ENCODE data around the gene AHNAK2.
"Not testable (repeated sequence)": the region's sequence is repeated elsewhere in the genome, so short reads cannot be mapped to it uniquely, and the experiment has no call there.

The AHNAK2 gene

GRCh38 chr14:104891121-104891551 is 87.0 kb downstream of the AHNAK2 start:
- no peaks in the 10 kb centered on the region for H3K9me3 ChIP-seq (ENCODE audit: control insufficient read depth, insufficient read depth, low read length)
- no peaks in the 10 kb centered on the region; the same call in 1 of the 2 replicates for H3K4me1 ChIP-seq (ENCODE audit: control insufficient read depth, low read length)
- no peaks in the 10 kb centered on the region; the same call in 1 of the 2 replicates for H3K27me3 ChIP-seq (ENCODE audit: control insufficient read depth, low read length)
- H4K20me1 ChIP-seq (ENCODE audit: control insufficient read depth, insufficient read depth, low read depth, low read length): no peaks in the 10 kb centered on the region
- H3K9me2 ChIP-seq (replicated peaks; ENCODE audit: control insufficient read depth, low read length): no peaks in the 10 kb centered on the region
- no peaks in the 10 kb centered on the region for H3K79me2 ChIP-seq (ENCODE audit: control insufficient read depth, low read length)
- no peak overlapping the region for H3K4me2 ChIP-seq (ENCODE audit: low read length)
- H3K4me3 ChIP-seq (ENCODE audit: low read length): no peak overlapping the region
- no peak for TF ChIP-seq EZH2phosphoT487 (IDR thresholded peaks at IDR 0.05; ENCODE audit: borderline replicate concordance, low read length)
- no peak for TF ChIP-seq CTCF (IDR thresholded peaks at IDR 0.05; ENCODE audit: low read depth, low read length, poor library complexity, severe bottlenecking)
- no peaks in the 10 kb centered on the region for H3F3A ChIP-seq (ENCODE audit: control insufficient read depth, insufficient read depth)
- H3K36me3 ChIP-seq (ENCODE audit: control insufficient read depth, low read length): no peaks in the 10 kb centered on the region
- no peak overlapping the region for H3K27ac ChIP-seq (ENCODE audit: low read depth, low read length)

DNA sequence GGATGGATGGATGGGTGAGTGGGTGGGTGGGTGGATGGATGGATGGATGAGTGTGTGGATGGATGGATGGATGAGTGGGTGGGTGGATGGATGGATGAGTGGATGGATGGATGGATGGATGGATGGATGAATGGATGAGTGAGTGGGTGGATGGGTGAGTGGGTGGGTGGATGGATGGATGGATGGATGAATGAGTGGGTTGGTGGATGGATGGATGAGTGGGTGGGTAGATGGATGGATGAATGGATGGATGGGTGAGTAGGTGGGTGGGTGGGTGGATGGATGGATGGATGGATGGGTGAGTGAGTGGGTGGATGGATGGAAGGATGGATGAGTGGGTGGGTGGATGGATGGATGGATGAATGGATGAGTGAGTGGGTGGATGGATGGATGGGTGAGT is 87.9 kb downstream of the AHNAK2 start:
- not testable (repeated sequence) for H3K27ac ChIP-seq (ENCODE audit: low read depth, low read length); H3K9me3 ChIP-seq (ENCODE audit: control insufficient read depth, insufficient read depth, low read length); H3K27me3 ChIP-seq (ENCODE audit: control insufficient read depth, low read length); H3K9me2 ChIP-seq (replicated peaks; ENCODE audit: control insufficient read depth, low read length); H3K4me1 ChIP-seq (ENCODE audit: control insufficient read depth, low read length); H3K4me3 ChIP-seq (ENCODE audit: low read length); H3K4me2 ChIP-seq (ENCODE audit: low read length); H3K79me2 ChIP-seq (ENCODE audit: control insufficient read depth, low read length); H4K20me1 ChIP-seq (ENCODE audit: control insufficient read depth, insufficient read depth, low read depth, low read length); H3K36me3 ChIP-seq (ENCODE audit: control insufficient read depth, low read length); H3F3A ChIP-seq (ENCODE audit: control insufficient read depth, insufficient read depth)

DNA sequence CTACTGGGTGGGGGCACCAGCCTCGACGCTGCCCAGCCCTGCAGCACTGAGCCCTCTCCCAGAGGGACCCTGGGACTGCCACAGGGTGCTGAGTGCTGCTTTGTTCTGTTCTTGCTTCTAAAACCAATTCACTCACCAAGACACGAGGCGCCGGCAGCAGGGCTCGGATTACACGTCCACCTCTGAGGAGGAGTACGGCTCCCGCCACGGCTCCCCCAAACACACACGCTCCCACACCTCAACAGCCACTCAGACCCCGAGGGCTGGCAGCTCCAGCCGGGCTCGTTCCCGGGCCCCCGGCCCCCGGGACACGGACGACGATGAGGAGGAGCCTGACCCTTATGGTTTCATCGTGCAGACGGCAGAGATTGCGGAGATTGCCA is 88.8 kb downstream of the AHNAK2 start:
- no peaks in the 10 kb centered on the region for H3K79me2 ChIP-seq (ENCODE audit: control insufficient read depth, low read length)
- H3K36me3 ChIP-seq (ENCODE audit: control insufficient read depth, low read length): no peaks in the 10 kb centered on the region
- H3F3A ChIP-seq (ENCODE audit: control insufficient read depth, insufficient read depth): no peaks in the 10 kb centered on the region
- H3K27me3 ChIP-seq (ENCODE audit: control insufficient read depth, low read length): no peaks in the 10 kb centered on the region; the same call in 1 of the 2 replicates
- H3K4me3 ChIP-seq (ENCODE audit: low read length): no peak overlapping the region
- no peak overlapping the region for H3K4me2 ChIP-seq (ENCODE audit: low read length)
- H3K27ac ChIP-seq (ENCODE audit: low read depth, low read length): no peak overlapping the region
- no peaks in the 10 kb centered on the region for H3K9me2 ChIP-seq (replicated peaks; ENCODE audit: control insufficient read depth, low read length)
- H4K20me1 ChIP-seq (ENCODE audit: control insufficient read depth, insufficient read depth, low read depth, low read length): no peaks in the 10 kb centered on the region
- no peaks in the 10 kb centered on the region; the same call in 1 of the 2 replicates for H3K4me1 ChIP-seq (ENCODE audit: control insufficient read depth, low read length)
- H3K9me3 ChIP-seq (ENCODE audit: control insufficient read depth, insufficient read depth, low read length): no peaks in the 10 kb centered on the region
- no peak for TF ChIP-seq EZH2phosphoT487 (IDR thresholded peaks at IDR 0.05; ENCODE audit: borderline replicate concordance, low read length)
- TF ChIP-seq CTCF (IDR thresholded peaks at IDR 0.05; ENCODE audit: low read depth, low read length, poor library complexity, severe bottlenecking): no peak

DNA sequence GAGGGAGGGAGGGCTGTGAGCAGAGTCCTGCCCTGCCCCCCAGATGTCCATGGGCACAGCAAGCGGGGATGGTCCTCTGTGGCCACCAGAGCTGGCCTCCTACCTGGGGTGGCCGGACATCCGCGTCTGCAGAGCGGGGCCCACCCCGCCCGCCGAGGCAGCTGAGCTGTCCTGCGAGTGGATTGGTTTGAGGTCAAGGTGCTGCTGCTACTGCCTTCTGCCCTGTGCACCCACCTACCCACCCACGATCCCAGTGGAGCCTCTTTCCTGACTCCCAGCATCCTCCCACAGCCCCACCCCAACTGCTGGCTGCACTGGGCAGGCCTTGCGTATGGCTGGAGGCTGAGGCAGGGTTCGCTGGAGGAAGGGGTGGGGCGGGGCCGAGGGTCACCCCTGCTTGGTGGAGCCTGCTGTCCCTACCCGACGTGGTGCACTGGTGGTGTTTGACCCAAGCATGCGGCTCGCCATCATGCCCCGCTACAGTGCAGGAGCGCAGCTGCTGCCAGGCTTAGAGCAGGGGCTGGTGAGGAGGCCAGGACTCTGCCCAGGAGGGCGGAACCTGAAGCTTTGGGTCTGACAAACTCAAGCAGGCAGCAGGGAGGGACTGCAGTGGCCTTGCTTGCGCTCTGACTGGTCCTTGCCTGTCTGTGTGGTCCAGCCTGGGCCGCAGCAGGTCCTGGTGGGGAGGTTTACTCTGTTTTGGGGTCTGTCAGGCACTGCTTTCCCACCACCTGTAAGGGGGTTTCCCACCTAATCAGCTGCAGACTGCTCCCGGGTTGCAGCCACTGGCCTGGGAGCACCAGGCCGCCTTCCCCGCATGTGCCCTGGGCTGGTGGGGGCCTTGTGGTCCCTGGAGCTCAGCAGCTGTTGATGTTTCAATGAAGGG is 89.4 kb downstream of the AHNAK2 start:
- H3K4me3 ChIP-seq (ENCODE audit: low read length): no peak overlapping the region
- no peak overlapping the region for H3K27ac ChIP-seq (ENCODE audit: low read depth, low read length)
- H3F3A ChIP-seq (ENCODE audit: control insufficient read depth, insufficient read depth): no peaks in the 10 kb centered on the region
- no peak overlapping the region for H3K4me2 ChIP-seq (ENCODE audit: low read length)
- H3K4me1 ChIP-seq (ENCODE audit: control insufficient read depth, low read length): no peaks in the 10 kb centered on the region; the same call in 1 of the 2 replicates
- no peaks in the 10 kb centered on the region for H4K20me1 ChIP-seq (ENCODE audit: control insufficient read depth, insufficient read depth, low read depth, low read length)
- H3K36me3 ChIP-seq (ENCODE audit: control insufficient read depth, low read length): no peaks in the 10 kb centered on the region
- no peaks in the 10 kb centered on the region; the same call in 1 of the 2 replicates for H3K27me3 ChIP-seq (ENCODE audit: control insufficient read depth, low read length)
- TF ChIP-seq CTCF (IDR thresholded peaks at IDR 0.05; ENCODE audit: low read depth, low read length, poor library complexity, severe bottlenecking): no peak
- no peak for TF ChIP-seq EZH2phosphoT487 (IDR thresholded peaks at IDR 0.05; ENCODE audit: borderline replicate concordance, low read length)
- H3K9me2 ChIP-seq (replicated peaks; ENCODE audit: control insufficient read depth, low read length): no peaks in the 10 kb centered on the region
- no peaks in the 10 kb centered on the region for H3K79me2 ChIP-seq (ENCODE audit: control insufficient read depth, low read length)
- no peaks in the 10 kb centered on the region for H3K9me3 ChIP-seq (ENCODE audit: control insufficient read depth, insufficient read depth, low read length)

Measured in DOHH2 (cell line).